A673 (cell line): Measurements from ENCODE around the gene FGD6.
"Not testable (repeated sequence)": the region's sequence is repeated elsewhere in the genome, so short reads cannot be mapped to it uniquely, and the experiment has no call there.

ENCODE experiments used
- CTCF ChIP-seq: fragments of 300-800, 200-600 bp; sonication (generic); conservative IDR thresholded peaks from 2 replicates; pipeline ENCODE4 v1.5.1; 2017; ENCODE audit warnings: low read depth, mild to moderate bottlenecking, antibody characterized with exemption, low read length, moderate library complexity, mixed read lengths
- EZH2 ChIP-seq: fragments of 200-600 bp; sonication (generic); IDR thresholded peaks from 2 replicates; pipeline ENCODE4 v1.6.1; 2017; ENCODE audit warnings: borderline replicate concordance, low read depth, mild to moderate bottlenecking, mixed read lengths, antibody characterized with exemption, low read length; ENCODE audit not compliant: poor library complexity, severe bottlenecking

GRCh38 chr12:95138031-95138430 lies 79.2 kb downstream of the FGD6 start:
- not testable (repeated sequence) for TF ChIP-seq CTCF, EZH2
